Smooth muscle cell (in vitro differentiated cells): ENCODE measurements around the gene CYP4F11. TPM values are rescaled to one million over a fixed set of nuclear protein-coding genes. Genes with fewer than 3 reads are reported as not detected.
"Not testable (repeated sequence)": the region's sequence is repeated elsewhere in the genome, so short reads cannot be mapped to it uniquely, and the experiment has no call there.

Source experiments
- DNase-seq: peaks from one replicate; lab custom pipeline; 2025; ENCODE audit not compliant: unreplicated experiment; lab: John Stamatoyannopoulos, UW
- H2AFZ ChIP-seq: fragments of 200-600 bp; sonication (generic); 2 replicates; pipeline ENCODE4 v1.6.0; 2016; ENCODE audit warnings: antibody characterized with exemption, low read depth, mild to moderate bottlenecking
- H3F3A ChIP-seq: fragments of 200-600 bp; sonication (generic); 2 replicates; pipeline ENCODE4 v1.6.0; 2017; ENCODE audit warnings: antibody characterized with exemption, low read depth
- H3K27ac ChIP-seq: fragments of 200-600 bp; sonication (generic); 2 replicates; pipeline ENCODE4 v1.5.1; 2016; ENCODE audit warnings: low read depth, mild to moderate bottlenecking
- H3K27me3 ChIP-seq: fragments of 200-600 bp; sonication (generic); 2 replicates; pipeline ENCODE4 v1.6.1; 2016; ENCODE audit warnings: low read depth, mild to moderate bottlenecking
- H3K36me3 ChIP-seq: fragments of 200-600 bp; sonication (generic); 2 replicates; pipeline ENCODE4 v1.5.1; 2016; ENCODE audit warnings: low read depth
- H3K4me1 ChIP-seq: fragments of 200-600 bp; sonication (generic); 2 replicates; pipeline ENCODE4 v1.5.1; 2016; ENCODE audit warnings: low read depth
- H3K4me2 ChIP-seq: fragments of 200-600 bp; sonication (generic); 2 replicates; pipeline ENCODE4 v1.6.0; 2016; ENCODE audit warnings: mild to moderate bottlenecking
- H3K4me3 ChIP-seq: fragments of 200-600 bp; sonication (generic); 2 replicates; pipeline ENCODE4 v1.5.1; 2016; ENCODE audit warnings: mild to moderate bottlenecking
- H3K79me2 ChIP-seq: fragments of 200-600 bp; sonication (generic); 2 replicates; pipeline ENCODE4 v1.6.0; 2016; ENCODE audit warnings: low read depth, mild to moderate bottlenecking
- H3K9ac ChIP-seq: fragments of 200-600 bp; sonication (generic); 2 replicates; pipeline ENCODE4 v1.6.0; 2016; ENCODE audit warnings: low read depth
- H3K9me3 ChIP-seq: fragments of 200-600 bp; sonication (generic); replicated peaks from 2 replicates; pipeline ENCODE4 v1.5.1; 2016; ENCODE audit warnings: low read depth
- H4K20me1 ChIP-seq: fragments of 200-600 bp; sonication (generic); 2 replicates; pipeline ENCODE4 v1.6.0; 2016; ENCODE audit warnings: low read depth
- CTCF ChIP-seq: fragments of 200-600 bp; sonication (generic); IDR thresholded peaks from 2 replicates; pipeline ENCODE4 v1.5.1; 2017; ENCODE audit warnings: borderline replicate concordance, mild to moderate bottlenecking, antibody characterized with exemption; ENCODE audit not compliant: insufficient read depth, poor library complexity, severe bottlenecking
- WGBS: methylation state at CpG from one replicate; pipeline ENCODE4 v1.1.7; 2016; ENCODE audit warnings: low lambda C conversion rate; 5-methylcytosine and 5-hydroxymethylcytosine counted together
- polyA plus RNA-seq: library from polyadenylated mRNA; unstranded; fragments of >200 nt; fragmentation: Nextera tagmentation; extraction: Ambion mirVana; gene quantifications from 2 replicates; pipeline ENCODE4 v1.2.1, GENCODE V29; 2016
- total RNA-seq: library from RNA; depleted of rRNA; stranded (reverse); fragments of >200 nt; gene quantifications from 2 replicates; pipeline ENCODE4 v1.2.3, GENCODE V29; 2014

CYP4F11 gene
- total and polyA plus RNA-seq, 2 experiments from 2014 or later, result not detected

GRCh38 chr19:15885919-15886318 lies 48.4 kb downstream of the CYP4F11 start:
- Histone ChIP-seq H2AFZ (no peak overlapping the region), H4K20me1 (no peaks in the 10 kb centered on the region), H3K36me3 (no peaks in the 10 kb centered on the region), H3K9me3 (peaks cover 10% of the 10 kb centered on the region), H3K9ac (no peak overlapping the region), H3K27ac (no peak overlapping the region), H3K27me3 (no peaks in the 10 kb centered on the region), H3K4me2 (no peak overlapping the region), H3K79me2 (no peaks in the 10 kb centered on the region), H3F3A (no peaks in the 10 kb centered on the region), H3K4me1 (no peaks in the 10 kb centered on the region), H3K4me3 (no peak overlapping the region)
- no peak for DNase-seq
- 74% methylated on average over 7 of the region's 7 CpGs for WGBS
- TF ChIP-seq CTCF, result no peak

GRCh38 chr19:15885167-15885566 lies 49.2 kb downstream of the CYP4F11 start:
- 59% methylated on average over 3 of the region's 3 CpGs for WGBS
- no peak for TF ChIP-seq CTCF
- Histone ChIP-seq H3K79me2 (no peaks in the 10 kb centered on the region), H3K9ac (no peak overlapping the region), H4K20me1 (no peaks in the 10 kb centered on the region), H3K27me3 (no peaks in the 10 kb centered on the region), H3K4me3 (no peak overlapping the region), H3K9me3 (peaks cover 10% of the 10 kb centered on the region), H3K27ac (no peak overlapping the region), H3K4me1 (no peaks in the 10 kb centered on the region), H3K4me2 (no peak overlapping the region), H2AFZ (no peak overlapping the region), H3K36me3 (no peaks in the 10 kb centered on the region), H3F3A (no peaks in the 10 kb centered on the region)
- DNase-seq, result no peak

- WGBS, result 85% methylated on average over 3 of the region's 3 CpGs
- not testable (repeated sequence) for H3K36me3 ChIP-seq, H2AFZ ChIP-seq, H3K4me1 ChIP-seq, H3K27ac ChIP-seq, H3K9me3 ChIP-seq, H3K4me3 ChIP-seq, H3K9ac ChIP-seq, H3K27me3 ChIP-seq, H3K79me2 ChIP-seq, H4K20me1 ChIP-seq, H3K4me2 ChIP-seq, H3F3A ChIP-seq, DNase-seq
Measured at GRCh38 chr19:15883329-15883728, 51.0 kb downstream of the CYP4F11 start.

- no peak overlapping the region for H3K27ac ChIP-seq
- peaks cover 5% of the 10 kb centered on the region for H3K9me3 ChIP-seq
- no peaks in the 10 kb centered on the region for H3K79me2 ChIP-seq
- H3K27me3 ChIP-seq, result no peaks in the 10 kb centered on the region
- H3K36me3 ChIP-seq, result no peaks in the 10 kb centered on the region
- H3K4me1 ChIP-seq, result no peaks in the 10 kb centered on the region
- 71% methylated on average over 4 of the region's 4 CpGs for WGBS
- no peak overlapping the region for H3K9ac ChIP-seq
- no peaks in the 10 kb centered on the region for H3F3A ChIP-seq
- DNase-seq, result no peak
- no peaks in the 10 kb centered on the region for H4K20me1 ChIP-seq
- H3K4me2 ChIP-seq, result no peak overlapping the region
- H2AFZ ChIP-seq, result no peak overlapping the region
- no peak overlapping the region for H3K4me3 ChIP-seq
- no peak for TF ChIP-seq CTCF
Measured at GRCh38 chr19:15874821-15875474, 59.4 kb downstream of the CYP4F11 start.

DNA sequence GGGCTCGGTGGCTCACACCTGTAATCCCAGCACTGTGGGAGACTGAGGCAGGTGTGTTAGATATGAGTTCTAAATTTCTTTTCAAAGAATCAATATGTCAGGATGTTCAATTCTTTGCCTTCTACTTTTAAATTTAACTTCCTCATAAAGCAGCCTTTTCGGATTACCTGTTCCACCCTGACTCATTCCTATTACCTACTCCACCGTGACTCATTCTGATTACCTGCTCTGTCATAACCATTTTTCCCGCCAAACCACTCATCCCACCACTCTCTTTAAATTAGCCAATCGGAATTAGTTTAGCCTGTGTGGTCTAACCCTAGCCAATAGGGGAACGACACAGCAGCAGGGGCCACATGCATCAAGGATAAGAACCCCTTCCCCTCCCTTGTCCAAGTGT lies 60.6 kb downstream of the CYP4F11 start:
- H2AFZ ChIP-seq, H3K9ac ChIP-seq, H3K9me3 ChIP-seq, H4K20me1 ChIP-seq, H3K36me3 ChIP-seq, H3K4me1 ChIP-seq, H3K79me2 ChIP-seq, H3K4me3 ChIP-seq, H3K4me2 ChIP-seq, H3K27ac ChIP-seq, DNase-seq, H3K27me3 ChIP-seq, H3F3A ChIP-seq: not testable (repeated sequence)
- 79% methylated on average over 6 of the region's 6 CpGs for WGBS
